NCI-H82 treated with DMSO at 0.1 percent for 48 hours (cell line): ENCODE measurements around the gene MSANTD1.

Experiments used
- DNase-seq: peaks from one replicate; lab custom pipeline; 2025; ENCODE audit not compliant: unreplicated experiment; lab: John Stamatoyannopoulos, UW

MSANTD1 gene

DNA sequence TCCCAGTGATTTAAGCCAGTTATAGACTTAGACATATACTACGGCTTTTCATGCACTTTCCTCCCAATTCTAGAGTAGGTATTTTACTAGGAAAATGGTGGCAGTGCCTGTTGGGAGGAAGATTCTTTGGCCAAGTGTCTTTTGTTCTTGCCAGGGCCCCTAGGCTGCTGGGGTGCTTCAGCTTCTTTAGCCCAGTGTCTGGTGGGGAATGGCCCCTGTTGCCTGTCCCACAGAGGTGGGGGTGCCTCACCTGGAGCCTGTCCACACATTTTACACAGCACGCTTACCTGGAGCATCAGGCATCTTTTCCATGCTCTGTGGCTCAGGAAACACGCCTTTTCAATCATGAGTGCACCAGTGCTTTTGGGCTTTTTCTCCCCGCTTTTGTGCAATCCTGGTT, 33.2 kb upstream of the MSANTD1 start:
- no peak for DNase-seq

GRCh38 chr4:3217266-3217665, 31.7 kb upstream of the MSANTD1 start:
- no peak for DNase-seq

DNA sequence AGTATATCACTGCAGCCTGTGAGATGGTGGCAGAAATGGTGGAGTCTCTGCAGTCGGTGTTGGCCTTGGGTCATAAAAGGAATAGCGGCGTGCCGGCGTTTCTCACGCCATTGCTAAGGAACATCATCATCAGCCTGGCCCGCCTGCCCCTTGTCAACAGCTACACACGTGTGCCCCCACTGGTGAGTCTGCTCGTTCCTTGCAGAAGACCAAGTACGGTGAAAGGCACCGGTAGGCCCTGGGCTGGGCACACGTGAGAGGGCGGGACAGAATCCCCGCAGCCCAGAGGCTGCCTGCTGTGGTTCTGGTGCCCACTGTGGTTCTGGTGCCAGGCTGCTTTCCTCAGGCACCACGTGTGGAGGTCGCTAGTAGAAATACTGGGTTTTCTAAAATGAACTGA, 31.2 kb upstream of the MSANTD1 start:
- no peak for DNase-seq

DNA sequence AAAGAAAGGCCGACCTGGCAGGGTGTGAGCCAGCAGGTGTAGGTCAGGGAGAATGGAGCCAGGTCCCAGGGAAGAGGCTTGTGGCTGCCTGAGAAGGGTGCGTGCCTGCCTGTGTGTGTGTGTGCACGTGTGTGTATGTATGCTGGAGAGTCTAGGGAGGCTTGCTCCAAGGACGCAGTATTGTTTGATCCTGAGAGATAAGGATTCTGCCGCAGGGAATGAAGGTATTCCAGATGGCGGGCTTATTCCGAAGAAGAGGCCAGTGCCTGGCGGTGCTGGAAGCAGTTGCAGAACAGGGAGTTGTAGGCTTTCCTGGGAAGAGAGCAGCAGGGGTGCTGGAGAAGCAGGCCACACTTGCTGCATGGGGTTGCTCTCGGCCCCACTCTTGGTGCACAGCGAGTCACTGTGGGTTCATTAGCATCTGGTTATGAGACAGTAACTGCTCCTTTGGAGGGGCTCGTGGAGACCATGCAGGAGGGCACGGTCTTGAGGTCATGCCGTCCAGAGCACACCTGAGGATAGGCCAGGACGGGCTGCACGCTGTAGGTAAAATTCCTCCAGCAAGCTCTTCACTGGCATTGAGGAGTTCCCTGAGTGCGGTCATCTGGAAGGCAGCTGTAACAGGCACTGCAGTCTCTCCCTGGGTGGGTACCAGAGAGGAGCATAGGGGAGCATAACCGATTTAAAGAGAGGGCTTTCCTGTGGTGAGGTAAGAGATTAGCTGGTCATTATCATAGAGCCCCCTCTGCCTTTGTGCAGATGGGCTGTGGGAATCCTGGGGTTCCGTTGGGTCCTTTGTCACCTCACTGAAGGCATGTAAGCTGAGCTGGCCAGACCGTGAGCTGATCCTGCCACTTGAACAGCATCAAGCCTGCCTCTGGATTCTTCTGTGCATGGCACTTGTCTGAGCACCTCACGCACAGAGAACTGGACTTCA, 29.9 kb upstream of the MSANTD1 start:
- DNase-seq: no peak

- DNase-seq: no peak
Measured at GRCh38 chr4:3219761-3220475, 29.0 kb upstream of the MSANTD1 start.

DNA sequence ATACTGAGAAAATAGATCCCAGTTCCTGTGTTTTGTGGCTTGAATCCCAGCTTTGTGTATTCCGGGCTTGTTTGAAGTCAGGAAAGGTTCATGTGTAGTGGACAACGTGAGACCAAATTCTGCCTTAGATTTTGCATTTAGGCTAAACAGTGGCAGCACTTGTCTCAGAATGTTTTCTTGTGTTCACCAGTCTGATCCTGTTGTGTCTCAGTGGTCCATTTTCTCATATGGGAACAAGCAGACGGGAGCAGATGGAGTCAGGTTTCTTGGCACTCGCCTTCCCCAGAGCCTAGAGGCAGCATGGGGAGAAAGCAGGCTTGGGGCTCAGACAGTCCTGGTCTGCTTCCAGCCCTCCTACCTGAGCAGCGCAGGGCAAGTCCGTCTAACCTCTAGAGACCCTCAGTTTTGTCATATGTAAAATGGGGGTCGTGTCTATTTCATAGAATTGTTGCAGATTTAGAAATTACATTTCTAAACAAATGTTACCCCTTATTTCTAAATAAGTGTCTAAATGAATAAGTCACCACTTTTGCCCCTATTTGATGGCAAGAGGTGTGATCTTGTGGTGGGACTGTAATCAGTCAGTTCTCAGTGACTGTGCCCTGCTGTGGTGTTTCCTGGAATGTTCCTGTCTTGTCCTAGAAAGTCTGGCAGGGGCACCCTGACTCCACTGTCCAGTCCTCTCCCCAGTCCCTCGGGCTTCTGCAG, 28.3 kb upstream of the MSANTD1 start:
- DNase-seq: no peak

DNA sequence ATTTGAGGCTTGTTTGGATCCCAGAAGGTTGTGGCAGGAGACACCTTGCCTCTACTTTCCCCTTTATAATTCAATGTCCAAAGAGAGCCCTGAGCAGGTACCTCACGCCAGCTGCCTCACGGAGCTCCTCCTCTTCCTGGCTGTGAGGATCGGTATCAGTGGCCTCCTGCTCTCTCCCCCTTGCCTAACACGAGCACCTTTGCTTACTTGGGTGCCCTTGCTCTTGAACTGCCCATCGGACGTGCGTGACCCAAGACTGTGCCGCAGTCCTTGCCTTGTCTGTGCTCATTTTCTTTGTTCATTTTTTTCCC, 27.8 kb upstream of the MSANTD1 start:
- no peak for DNase-seq

GRCh38 chr4:3221996-3222395, 27.0 kb upstream of the MSANTD1 start:
- no peak for DNase-seq

DNA sequence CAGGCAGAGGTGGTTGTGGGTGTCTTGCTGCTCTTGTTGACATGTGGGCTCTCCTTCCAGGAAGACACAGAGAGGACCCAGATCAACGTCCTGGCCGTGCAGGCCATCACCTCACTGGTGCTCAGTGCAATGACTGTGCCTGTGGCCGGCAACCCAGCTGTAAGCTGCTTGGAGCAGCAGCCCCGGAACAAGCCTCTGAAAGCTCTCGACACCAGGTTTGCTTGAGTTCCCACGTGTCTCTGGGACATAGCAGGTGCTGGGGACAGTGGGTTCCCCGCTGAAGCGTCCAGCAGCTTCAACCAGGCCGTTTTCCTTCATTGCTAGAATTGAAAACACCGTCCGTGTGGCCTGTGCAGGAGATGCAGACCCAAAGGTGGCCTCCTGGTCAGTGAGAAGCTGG, 25.6 kb upstream of the MSANTD1 start:
- no peak for DNase-seq

DNA sequence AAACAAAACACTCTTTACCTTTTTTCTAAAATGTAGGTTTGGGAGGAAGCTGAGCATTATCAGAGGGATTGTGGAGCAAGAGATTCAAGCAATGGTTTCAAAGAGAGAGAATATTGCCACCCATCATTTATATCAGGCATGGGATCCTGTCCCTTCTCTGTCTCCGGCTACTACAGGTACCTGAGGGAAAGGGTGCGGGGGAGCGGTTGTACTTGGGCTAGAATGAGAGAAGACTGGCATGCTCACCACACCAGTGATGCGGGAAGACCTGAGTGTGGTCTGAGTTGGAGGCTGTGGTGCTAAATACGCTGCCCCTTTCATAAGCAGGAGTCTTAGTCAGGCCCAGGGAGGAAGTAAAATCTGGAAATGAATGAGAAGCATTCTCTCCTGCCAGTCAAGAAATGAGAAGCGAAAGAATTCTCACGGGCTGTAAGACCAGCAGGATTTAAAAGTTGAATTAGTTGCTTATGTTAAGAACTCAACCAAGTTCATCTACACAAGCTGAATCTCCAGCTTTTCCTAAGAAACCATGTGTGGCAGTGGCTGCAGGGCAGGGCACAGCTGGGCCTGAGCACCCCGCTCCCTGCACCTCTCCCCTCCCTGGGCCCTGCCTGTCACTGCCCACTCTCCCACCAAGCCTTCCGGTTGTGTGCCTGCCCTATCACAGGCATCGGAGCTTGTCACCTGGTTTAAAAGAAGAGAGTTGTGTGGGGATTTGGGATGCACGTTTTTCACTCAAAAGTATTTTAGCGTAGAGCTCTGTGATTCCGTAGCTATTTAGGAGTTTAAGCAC, 24.8 kb upstream of the MSANTD1 start:
- no peak for DNase-seq

- DNase-seq: no peak
Measured at GRCh38 chr4:3225071-3225850, 23.7 kb upstream of the MSANTD1 start.

DNA sequence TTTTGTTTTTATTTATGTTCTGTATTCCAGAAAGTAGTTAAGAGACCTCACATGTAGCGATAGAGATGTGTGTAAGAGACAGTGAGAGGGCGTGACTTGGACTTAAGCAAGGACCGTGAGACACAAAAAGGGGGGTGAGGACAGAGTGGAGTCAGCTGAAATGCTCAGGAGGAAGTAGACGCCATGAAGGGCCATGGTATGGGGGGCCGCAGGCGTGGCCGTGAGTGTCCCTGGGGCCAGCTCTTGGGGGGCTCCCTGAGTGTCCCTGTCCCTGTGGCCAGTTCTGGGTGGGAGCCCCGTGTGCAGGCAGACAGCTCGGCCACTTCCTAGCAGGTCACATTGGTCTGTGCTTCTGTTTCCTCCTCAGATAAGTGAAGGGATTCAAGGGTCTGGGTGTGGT, 23.0 kb upstream of the MSANTD1 start:
- no peak for DNase-seq

GRCh38 chr4:3226467-3226866, 22.5 kb upstream of the MSANTD1 start:
- DNase-seq: no peak

GRCh38 chr4:3226944-3227343, 22.0 kb upstream of the MSANTD1 start:
- DNase-seq: no peak

GRCh38 chr4:3227878-3228675, 20.9 kb upstream of the MSANTD1 start:
- DNase-seq: no peak

DNA sequence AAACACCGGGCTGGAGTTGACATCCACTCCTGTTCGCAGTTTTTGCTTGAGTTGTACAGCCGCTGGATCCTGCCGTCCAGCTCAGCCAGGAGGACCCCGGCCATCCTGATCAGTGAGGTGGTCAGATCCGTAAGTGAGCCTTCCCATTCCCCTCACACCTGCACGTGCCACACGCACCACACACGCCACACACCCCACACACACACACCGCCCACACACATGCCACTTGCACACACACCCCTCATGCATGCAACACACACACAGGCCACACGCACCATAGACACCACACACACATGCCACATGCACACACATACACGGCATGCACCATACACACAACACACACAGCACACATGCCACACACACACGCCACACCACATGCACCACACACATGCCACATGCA, 20.1 kb upstream of the MSANTD1 start:
- DNase-seq: no peak

DNA sequence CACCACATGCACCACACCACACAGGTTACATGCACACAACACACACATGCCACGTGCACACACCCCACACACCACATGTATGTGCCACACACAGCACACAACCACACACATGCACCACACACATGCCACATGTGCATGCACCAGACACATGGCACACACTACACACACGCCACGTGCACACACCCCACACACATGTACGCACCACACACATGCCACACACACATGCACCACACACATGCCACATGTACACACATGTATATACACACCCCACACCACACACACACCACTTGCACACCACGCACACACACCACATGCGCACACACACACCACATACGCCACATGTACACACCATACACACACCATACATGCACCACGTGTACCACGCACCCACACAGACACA, 19.6 kb upstream of the MSANTD1 start:
- DNase-seq: no peak

DNA sequence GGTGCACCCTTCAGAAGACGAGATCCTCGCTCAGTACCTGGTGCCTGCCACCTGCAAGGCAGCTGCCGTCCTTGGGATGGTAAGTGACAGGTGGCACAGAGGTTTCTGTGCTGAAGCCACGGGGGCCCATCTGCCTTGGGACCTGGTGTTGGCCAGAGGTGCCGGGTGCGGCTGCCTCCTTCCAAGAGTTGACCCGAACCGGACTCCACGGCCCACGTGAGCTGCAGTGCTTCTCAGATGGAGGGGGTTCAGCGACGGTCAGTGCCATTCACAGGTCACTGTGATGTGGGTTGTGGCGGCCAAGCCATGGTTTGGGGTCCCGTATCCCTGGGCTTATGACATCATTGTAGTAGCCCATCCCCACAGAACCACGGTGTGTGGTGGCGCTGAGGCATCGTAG, 19.0 kb upstream of the MSANTD1 start:
- DNase-seq: no peak

DNA sequence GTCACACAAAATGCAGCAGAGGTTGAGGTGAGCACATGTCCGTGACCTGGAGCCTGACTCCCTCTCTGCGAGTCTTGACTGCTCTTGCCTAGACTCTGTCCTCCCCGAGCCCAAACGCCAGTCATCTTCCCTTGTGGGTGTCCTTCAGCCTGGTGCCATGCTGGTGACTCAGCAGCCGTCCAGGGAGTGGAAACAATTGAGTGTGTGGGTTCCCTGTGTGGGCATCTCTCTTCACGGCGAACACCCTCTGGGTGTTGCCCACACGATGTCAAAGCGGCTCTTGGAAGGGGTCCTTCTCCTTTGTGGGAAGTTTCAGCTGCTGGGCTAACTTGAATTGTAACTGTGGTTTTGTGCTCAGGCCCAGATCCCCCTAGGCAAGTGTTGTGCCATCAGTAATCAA, 17.5 kb upstream of the MSANTD1 start:
- no peak for DNase-seq

- no peak for DNase-seq
Measured at GRCh38 chr4:3232001-3232400, 17.0 kb upstream of the MSANTD1 start.
